ENCODE data around the gene TECR.

The TECR gene

DNA sequence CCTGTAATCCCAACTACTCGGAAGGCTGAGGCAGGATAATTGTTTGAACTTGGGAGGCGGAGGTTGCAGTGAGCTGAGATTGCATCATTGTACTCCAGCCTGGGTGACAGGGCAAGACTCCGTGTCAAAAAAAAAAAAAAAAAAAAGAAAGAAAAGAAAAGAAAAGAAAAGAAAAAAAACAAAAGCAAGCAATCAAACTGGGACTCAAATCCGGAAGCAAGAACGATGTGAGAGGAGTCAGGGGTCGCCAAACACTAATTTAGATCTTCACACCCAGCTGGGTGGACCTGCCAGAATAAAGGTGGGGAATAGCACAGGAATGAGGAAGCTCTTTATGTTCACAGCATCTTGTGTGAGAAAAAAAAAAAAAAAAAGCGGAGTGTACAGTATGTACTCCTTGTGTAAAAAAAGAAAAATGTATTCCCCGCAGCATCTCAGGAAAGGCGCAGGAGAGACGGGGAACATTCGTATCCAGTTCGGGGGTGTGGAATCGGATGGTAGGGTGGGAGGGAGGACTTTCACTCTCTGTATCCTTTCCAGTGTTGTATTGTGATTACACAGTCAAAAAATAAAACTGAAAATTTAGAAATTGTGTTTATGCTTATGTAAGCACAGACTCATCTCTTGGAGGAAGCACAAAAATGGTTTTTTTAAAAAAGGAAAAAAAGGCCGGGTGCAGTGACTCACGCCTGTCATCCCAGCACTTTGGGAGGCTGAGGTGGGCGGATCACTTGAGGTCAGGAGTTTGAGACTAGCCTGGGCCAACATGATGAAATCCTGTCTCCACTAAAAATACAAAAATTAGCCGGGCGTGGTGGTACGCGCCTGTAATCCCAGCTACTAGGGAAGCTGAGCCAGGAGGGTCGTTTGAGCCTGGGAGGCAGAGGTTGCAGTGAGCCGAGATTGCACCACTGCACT lies 18.8 kb upstream of the TECR start:
- no peak for DNase-seq

DNA sequence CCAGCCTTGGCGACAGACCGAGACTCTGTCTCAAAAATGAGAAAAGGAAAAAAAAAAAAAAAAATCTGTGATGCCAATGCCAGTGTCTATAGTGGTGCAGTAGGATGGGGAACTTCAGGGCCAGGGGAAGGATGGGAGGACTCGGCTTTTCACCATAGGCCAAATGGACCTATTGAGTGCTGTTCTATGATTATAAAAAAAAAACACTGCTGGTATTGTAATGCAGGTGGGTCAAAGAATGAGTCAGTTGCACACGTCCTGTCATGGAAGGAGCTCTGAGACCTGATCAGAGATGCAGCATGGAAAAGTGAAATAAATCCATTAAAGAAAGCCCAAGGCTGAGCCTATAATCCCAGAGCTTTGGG lies 18.2 kb upstream of the TECR start:
- DNase-seq = no peak

DNA sequence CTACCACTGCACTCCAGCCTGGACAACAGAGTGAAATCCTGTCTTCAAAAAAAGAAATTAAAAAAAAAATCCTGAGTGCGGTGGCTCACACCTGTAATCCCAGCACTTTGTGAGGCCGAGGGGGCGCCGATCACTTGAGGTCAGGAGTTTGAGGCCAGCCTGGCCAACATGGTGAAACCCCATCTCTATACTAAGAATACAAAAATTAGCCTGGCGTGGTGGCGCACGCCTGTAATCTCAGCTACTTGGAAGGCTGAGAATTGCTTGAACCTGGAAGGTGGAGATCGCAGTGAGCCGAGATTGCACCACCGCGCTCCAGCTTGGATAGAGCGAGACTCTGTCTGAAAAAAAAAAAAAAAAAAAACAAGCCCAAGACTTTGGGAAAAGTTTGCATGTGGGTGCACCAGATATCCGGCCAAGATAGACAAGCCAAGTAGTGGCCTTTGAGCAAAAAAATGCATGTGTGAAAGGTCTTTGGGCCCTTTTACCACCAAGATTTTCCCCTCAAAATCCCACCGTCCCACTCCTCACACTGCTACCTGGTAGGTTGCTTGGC lies 16.9 kb upstream of the TECR start:
- DNase-seq = no peak

DNA sequence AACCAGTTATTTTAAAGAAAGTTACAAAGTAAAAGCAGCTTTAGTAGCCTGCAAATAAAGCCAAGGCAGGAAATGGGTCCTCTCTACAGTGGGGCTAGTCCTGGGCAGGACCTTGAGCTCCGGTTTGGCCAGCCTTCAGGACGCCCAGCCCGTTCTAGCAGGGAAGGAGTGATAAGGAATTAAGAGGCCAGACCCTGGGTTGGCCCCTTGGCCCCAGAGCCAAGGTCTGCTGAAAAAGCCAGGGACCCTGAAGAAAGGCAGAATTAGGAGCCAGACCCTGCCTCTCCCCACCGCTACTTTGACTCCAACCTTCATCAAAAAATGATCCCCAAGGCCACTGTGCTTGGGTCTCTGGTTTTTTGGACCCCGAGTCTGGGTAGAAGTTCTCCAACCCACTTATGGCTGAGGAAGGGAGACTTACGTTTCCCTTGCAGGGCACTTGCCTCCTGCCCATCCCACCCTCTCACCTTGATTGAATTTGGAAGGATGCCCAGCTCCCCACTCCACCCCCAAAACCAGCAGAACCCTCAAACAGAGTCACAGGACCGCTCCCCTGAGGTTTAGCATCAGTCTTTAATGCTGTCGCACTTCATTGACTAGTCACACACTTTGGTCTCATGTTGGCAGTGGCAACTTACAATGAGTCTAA lies 15.1 kb upstream of the TECR start:
- DNase-seq = no peak

DNA sequence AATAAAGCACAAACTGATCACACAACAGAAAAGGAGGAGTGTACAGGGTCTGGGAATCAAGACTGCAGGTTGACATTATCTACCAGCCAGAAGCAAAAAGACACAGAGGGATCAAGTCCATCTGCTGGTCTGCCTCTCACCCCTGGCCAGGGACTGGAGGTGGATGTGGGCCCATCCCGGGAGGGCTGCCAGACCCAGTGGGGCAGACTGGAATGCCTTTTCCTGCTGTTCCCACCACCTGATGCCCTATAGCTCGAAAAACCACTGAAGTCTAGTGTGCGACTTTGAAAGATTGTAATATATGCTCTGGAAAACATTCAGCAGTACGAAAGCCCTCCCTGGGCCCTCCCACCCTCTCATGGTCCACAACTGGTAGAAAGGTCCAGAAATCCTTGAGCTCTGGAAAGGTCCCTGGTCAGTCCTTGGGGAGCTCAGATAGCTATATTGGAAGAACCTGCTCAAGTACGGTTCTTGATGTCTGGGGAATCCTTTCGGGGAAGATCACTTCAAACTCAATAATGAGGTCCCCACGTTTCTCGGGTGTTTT lies 13.8 kb upstream of the TECR start:
- no peak for DNase-seq

DNA sequence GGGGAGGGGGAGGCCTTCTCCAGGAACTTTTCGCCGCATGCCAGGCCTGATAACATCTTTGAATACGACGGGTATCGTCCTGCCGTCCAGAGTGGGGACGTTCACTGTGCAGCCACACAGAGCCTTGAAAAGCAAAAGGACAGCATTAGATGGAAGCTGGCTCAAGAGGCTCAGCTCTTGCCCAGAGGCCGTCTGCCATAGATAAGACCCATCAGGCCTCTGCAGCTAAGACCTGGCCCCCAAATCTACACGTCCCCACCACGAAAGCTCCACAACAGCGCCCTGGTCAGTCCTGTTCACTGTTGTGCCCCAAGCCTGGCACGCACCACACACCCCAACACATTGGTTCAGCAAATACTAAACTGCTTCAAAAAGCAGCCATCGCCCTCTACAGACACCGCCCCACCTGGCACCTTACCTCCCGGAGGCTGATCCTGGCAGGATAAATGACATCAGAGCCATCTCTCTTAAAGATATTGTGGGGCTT lies 13.3 kb upstream of the TECR start:
- DNase-seq = peak; percentile 31

DNA sequence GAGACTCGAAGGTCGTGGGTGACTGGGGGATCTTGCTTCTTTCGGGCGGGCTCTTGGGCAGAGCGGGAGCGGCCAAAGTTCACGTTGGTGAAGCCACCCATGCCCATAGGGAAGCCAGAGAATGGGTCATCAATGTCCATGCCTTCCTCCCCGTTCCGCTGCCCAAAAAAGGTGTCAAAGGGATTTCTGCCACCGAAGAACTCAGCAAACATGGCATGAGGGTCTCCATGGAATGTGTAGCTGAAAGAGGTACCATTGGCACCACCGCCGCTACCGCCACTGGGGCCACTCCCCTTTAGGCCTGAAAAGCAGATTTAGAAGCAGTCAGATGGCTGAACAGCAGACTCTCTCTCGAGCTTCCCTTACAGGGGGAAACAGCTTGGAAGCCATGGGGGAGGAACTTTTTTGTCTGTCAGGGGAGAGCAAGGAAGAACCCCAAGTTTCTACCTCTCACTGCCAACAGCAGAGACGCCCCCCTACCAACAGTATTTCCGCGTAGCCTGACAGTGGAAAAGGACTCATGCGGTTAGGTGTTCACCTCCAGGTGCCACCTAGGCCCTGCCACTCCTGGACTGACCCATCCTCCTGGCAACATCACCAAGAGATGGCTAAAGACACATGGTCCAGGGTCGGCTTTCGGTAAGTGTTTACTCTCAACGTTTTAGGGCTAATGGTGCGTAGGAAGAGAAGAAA lies 12.5 kb upstream of the TECR start:
- peak; percentile 31 for DNase-seq

DNA sequence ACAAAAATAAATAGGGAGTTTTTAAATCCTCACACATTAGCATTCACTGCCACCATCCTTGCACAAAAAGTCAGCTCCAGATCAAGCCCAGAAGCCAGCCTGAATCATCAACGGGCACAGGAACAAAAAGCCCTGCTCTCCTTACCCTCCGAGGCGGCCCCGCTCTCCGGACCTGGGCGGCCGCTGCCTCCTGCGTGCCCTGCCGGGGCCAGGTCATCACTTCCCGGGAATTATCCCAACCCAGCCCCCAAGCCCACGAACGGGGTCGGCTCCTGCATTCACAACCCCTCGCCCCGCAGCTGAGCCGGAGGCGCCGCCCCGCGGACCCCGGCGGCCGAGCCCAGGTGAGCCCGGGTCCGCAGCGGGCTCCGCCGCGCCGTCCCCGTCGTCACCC lies 12.0 kb upstream of the TECR start:
- DNase-seq = no peak

DNA sequence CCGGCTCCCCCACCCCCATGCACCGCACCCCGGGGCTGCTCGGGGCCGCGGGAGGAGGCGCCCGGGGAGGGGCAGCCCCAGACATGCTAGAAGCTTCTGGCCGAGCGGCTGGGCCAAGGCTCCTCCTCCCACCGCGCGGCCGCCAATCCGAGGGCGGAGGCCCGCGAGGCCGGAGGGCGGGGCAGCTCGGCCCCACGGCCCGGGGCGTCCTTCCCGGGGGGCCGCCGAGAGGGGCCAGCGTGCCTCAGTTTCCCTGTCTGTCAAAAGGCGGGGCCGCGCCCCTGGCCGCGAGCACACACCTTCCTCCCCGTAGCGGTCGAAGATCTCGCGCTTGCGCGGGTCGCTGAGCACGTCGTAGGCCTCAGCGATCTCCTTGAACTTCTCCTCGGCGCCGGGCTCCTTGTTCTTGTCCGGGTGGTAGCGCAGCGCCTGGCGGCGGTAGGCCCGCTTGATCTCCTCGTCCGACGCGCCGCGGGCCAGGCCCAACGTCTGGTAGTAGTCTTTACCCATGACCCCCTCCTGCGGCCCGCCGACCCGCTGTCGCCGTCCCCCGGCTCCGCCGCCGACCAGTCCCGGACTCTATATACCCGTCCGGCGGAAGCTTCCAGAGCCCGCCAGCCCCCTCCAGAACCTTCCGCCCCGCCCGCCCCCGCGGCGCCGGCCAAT lies 11.4 kb upstream of the TECR start, which contains the start of gene DNAJB1:
Gene DNAJB1 (minus strand): TSS at position 558 of the 666 bp plus-strand sequence. CDS start 48 bp downstream, at position 510.
- peak; percentile 72 for DNase-seq

DNA sequence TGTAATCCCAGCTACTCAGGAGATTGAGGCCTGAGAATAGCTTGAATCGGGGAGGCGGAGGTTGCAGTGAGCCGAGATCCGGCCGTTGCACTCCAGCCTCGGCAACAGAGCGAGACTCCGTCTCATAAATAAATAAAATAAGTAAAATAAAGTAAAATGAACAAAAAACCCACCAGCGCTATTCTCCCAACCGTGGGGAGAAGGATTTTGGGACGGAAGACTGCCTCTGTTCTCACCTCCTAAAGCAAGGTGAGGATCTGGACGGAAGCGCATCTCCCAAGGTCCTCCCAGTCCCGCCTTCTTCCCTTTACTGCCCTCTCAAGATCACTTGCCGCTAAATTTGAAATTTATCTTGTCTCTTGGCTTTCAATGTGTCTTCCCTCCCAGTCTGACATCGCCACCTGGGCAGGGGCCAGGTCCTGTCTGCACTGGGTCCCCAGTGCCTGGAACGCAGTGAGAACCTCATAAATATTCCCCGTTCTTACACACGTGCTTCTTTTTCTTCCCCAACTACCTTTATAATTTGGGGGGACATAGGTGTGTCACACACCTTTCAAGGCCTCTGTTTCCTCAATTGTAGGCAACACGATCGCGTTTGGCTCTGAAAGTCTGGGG lies 10.0 kb upstream of the TECR start:
- DNase-seq = no peak

DNA sequence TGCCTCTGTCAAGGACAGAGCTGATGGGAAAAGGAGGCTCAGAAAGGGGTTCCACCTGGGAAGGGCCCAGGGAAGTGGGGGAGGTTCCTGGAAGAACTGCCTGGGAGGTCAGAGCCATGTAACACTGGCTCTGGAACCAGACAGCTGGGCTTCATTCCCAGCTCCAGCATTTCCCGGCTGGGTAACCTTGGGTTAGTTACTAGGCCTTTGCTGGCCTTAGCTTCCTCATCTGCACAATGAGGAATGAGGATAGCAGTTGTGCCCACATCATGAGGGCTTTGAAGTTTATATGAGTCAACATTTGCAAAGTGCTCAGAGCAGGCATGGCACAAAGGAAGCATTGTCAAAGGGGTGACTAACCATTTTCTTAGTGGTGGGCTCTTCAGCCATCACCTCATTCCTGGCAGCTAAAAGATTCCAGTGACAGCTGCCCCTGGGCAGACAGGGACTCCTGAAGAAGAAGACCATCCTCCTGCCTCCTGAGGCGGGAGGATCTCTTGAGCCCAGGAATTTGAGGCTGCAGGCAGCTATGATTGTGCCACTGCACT lies 9.5 kb upstream of the TECR start:
- peak; percentile 58 for DNase-seq

DNA sequence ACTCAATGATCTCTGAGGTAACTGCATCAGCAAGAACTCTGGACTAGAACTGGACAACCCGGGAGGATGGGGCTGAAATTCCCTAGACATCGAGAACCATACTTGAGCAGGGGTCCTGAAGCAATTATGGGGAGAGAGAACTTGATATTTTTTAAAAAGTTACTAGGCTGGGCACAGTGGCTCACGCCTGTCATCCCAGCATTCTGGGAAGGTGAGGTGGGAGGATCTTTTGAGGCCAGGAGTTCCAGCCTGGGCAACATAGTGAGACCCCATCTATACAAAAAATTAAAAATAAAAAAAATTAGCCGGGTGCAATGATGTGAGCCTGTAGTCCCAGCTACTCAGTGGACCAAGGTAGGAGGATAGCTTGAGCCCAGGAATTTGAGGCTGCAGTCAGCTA lies 8.9 kb upstream of the TECR start:
- DNase-seq = no peak

DNA sequence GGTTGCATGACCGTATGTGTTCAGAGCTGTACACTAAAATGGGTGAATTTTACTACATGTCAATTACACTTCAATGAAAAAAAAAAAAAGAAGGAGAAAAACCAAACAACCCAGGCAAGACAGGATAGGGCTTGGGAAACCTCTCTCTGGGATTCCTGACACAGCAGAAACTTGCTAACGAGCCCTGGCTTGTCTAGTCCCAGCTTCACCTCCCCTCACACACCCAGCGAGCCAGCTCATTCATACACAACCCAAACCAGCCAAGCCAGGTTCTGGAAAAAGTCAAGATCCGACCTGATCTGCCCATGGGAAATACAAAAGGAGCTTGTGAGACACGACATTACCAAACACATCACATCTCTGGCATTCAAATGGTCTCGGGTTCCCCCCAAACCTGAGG lies 3.7 kb upstream of the TECR start:
- DNase-seq = no peak

DNA sequence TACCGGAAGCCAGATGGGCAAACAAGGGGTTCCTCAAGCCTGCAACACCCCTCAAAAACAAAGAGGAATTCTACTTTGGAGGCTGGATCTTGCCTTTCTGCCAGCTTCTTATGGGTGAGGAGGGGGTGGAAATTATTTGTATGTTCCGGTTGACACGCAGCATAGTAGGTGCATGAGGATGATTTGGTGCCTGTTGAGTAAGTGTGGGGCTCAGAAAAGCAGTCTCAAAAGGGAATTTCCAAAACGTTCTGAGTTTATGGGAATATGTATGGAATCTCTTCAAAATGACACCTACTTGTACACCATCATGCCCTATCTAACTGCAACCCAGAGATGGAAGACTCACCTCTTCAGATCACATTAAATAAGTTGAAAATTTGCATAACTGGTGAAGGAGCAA lies 3.0 kb upstream of the TECR start:
- no peak for DNase-seq

DNA sequence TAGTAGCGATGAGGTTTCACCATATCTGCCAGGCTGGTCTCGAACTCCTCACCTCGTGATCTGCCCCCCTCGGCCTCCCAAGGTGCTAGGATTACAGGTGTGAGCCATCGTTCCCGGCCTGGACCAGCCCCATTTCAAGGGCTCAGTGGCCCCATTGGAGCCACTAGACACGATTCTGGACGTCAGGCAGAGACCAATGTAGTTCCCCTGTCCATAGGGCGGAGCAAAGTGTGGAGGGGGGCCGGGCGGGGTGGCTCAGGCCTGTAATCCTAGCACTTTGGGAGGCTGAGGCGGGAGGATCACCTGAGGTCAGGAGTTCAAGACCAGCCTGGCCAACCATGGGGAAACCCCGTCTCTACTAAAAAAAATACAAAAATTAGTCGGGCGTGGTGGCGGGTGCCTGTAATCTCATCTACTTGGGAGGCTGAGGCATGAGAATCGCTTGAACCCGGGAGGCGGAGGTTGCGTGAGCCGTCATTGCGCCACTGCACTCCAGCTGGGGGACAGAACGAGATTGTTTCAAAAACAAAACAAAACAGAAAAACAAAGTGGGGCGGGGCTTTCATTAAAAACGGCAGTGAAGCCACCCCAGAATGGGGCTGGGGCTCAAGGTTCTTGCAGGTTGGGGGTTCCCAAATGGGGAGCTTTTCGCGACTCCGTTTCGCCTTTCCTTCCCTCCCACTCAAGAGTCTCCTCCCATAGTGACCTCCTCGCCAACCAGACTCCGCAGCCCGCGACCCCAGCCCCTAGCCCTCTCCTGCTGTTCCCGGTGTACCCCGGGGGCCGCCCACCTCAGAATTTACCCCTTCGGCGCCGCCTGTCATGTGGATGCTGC lies 758 bp upstream of the TECR start:
- DNase-seq = no peak

DNA sequence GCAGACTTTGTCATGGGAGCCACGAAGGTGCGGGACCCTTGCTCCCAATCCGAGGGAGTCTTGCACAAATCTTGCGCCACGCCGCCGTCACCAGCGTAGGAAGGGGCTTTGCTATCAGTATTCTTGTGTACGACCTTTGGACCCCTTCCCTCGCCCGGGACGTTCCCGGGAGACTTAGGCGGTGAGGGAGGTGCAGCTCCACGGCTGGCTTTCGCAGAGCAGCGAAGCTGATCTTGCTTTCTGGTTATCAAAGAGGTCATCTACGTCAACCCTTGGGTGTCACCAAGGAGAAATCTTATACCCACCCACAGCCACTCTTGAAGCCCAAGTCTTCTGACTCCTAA lies 583 bp downstream of the TECR start:
- no peak for DNase-seq

DNA sequence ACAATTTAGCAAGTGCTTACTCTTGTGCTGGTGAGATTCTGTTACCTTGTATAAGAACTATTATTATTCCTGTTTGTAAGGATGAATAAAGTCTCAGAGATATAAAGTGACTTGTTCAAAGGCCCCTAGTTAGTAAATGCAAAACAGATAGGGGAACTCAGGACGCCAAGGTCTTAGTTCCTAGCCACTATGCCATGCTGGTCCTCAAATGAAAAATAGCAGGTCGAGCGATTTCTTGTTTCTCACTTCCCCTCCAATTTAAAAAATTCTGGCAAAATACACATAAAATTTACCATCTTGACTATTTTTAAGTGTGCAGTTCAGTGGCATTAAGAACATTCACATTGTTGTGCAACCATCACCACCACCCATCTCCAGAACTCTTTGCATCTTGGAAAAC lies 1.1 kb downstream of the TECR start:
- no peak for DNase-seq

DNA sequence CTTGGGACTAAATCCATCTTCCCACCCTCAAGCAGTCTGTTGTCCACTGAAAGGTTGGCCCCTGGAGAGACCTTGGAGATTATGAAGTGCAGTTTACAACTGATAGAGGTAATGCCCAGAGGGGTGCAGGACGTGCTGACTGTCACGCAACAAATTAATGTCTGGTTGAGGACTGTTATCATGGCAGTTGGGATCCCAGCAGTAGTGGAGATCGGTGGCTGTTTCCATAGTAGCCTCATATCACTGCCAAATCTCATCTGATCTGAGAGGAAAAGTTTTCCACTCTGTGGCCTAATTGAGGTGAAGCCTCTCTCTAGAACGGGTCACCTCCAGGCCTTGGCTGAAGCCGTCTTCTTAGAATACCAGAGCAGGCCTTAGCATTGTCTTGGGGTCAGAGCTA lies 4.1 kb downstream of the TECR start:
- no peak for DNase-seq

DNA sequence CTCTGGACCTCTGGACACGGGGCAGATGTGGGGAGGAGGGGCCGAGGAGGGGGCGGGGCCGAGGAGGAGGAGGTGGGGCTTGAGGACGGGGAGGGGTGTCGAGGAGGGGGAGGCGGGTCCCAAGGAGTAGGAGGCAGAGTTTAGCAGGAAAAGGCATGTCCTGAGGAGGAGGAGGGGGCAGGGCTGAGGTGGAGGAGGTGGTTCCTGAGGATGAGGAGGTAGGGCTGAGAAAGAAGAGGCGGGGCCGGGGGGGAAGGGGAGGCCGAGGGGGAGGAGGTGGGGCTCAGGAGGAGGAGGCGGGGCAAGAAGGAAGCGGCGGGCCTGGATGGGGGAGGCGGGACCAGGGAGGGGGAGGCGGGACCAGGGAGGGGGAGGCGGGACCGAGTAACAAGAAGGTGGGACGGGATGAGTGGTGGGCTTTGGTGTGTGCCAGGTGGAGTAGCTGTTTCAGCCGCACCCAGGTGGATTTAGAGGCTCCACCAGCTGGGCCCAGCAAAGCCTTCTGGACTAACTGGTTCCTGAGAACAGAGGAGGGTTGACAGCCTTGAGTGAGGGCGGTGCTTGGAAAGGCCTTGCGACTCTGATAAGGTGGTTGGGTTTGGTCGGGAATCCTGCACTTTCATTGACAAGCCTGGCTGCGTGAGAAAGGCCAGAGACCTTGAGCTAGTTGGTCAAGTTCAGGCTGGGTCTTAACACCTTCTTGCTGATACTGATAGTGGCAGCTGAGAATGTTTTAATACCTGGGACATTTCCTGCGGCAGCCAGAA lies 7.7 kb downstream of the TECR start:
- DNase-seq = peak; percentile 71
